ENCODE results near the gene RNU6-9.
"Not testable (repeated sequence)": the region's sequence is repeated elsewhere in the genome, so short reads cannot be mapped to it uniquely, and the experiment has no call there.

DNA sequence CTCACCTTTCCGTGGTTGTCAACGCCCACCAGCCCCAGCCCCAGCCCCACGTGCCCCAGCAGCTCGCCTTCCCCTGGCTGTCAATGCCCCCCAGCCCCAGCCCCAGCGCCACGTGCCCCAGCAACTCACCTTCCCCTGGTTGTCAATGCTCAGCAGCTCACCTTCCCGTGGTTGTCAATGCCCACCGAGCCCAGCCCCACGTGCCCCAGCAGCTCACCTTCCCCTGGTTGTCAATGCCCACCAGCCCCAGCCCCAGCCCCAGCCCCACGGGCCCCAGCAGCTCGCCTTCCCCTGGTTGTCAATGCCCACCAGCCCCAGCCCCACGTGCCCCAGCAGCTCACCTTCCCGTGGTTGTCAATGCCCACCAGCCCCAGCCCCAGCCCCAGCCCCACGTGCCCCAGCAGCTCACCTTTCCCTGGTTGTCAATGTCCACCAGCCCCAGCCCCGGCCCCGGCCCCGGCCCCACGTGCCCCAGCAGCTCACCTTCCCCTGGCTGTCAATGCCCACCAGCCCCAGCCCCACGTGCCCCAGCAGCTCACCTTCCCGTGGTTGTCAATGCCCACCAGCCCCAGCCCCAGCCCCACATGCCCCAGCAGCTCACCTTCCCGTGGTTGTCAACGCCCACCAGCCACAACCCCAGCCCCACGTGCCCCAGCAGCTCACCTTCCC lies 15.2 kb upstream of the RNU6-9 start:
- TF ChIP-seq CTCF (IDR thresholded peaks at IDR 0.05); EZH2 (IDR thresholded peaks at IDR 0.05; ENCODE audit: borderline replicate concordance, insufficient read depth, low read depth, low read length, poor library complexity, severe bottlenecking): not testable (repeated sequence)

Measured in B cell (primary cell).